GM23338 (cell line): Measurements from ENCODE around the gene VPREB1. TPM values are rescaled to one million over a fixed set of nuclear protein-coding genes. Genes with fewer than 3 reads are reported as not detected.

ENCODE experiments used
- ATAC-seq: fragments of 200-7000 bp; cut with Tn5 transposase; 3 replicates; pipeline ENCODE4 v1.9.1; 2020
- DNase-seq: peaks from one replicate; pipeline ENCODE4 v3.0.0-alpha.2; 2015; ENCODE audit warnings: low spot score
- H2AFZ ChIP-seq: fragments of 200-600 bp; sonication (generic); 2 replicates; pipeline ENCODE4 v1.8.0; 2016; ENCODE audit warnings: antibody characterized with exemption, mild to moderate bottlenecking, moderate library complexity
- H3F3A ChIP-seq: fragments of 200-600 bp; sonication (generic); replicated peaks from 2 replicates; pipeline ENCODE4 v1.8.0; 2017; ENCODE audit warnings: antibody characterized with exemption, mixed run types, low read depth
- H3K27ac ChIP-seq: fragments of 200-600 bp; sonication (generic); 2 replicates; pipeline ENCODE4 v1.6.1; 2016; ENCODE audit warnings: low read depth
- H3K27me3 ChIP-seq: fragments of 200-600 bp; sonication (generic); 2 replicates; pipeline ENCODE4 v1.8.0; 2016; ENCODE audit warnings: mild to moderate bottlenecking, mixed run types, moderate library complexity; ENCODE audit not compliant: insufficient read depth
- H3K36me3 ChIP-seq: fragments of 200-600 bp; sonication (generic); 2 replicates; pipeline ENCODE4 v1.8.0; 2016; ENCODE audit warnings: mild to moderate bottlenecking; ENCODE audit not compliant: insufficient read depth
- H3K4me1 ChIP-seq: fragments of 200-600 bp; sonication (generic); 2 replicates; pipeline ENCODE4 v1.8.0; 2016; ENCODE audit warnings: mild to moderate bottlenecking, moderate library complexity; ENCODE audit not compliant: insufficient read depth
- H3K4me2 ChIP-seq: fragments of 200-600 bp; sonication (generic); 2 replicates; pipeline ENCODE4 v1.7.1; 2017; ENCODE audit warnings: mixed run types
- H3K4me3 ChIP-seq: fragments of 200-600 bp; sonication (generic); 2 replicates; pipeline ENCODE4 v1.6.1; 2016; ENCODE audit warnings: mixed run types
- H3K79me2 ChIP-seq: fragments of 200-600 bp; sonication (generic); replicated peaks from 2 replicates; pipeline ENCODE4 v1.8.0; 2017; ENCODE audit warnings: mild to moderate bottlenecking; ENCODE audit not compliant: insufficient read depth
- H3K9me2 ChIP-seq: fragments of 200-600 bp; sonication (generic); 2 replicates; pipeline ENCODE4 v1.8.0; 2017; ENCODE audit not compliant: insufficient read depth
- H4K20me1 ChIP-seq: fragments of 200-600 bp; sonication (generic); replicated peaks from 2 replicates; pipeline ENCODE4 v1.8.0; 2017; ENCODE audit warnings: mild to moderate bottlenecking; ENCODE audit not compliant: insufficient read depth
- H3K27ac Mint-ChIP-seq: 2 replicates; pipeline ENCODE4 v1.8.0; 2020; ENCODE audit warnings: inconsistent platforms, mild to moderate bottlenecking, moderate library complexity, mixed read lengths
- H3K27me3 Mint-ChIP-seq: 3 replicates; pipeline ENCODE4 v1.8.0; 2022; ENCODE audit warnings: low read depth, mild to moderate bottlenecking, moderate library complexity, mixed read lengths, inconsistent platforms; ENCODE audit not compliant: insufficient read depth, poor library complexity
- H3K36me3 Mint-ChIP-seq: 3 replicates; pipeline ENCODE4 v1.8.0; 2021; ENCODE audit warnings: low read depth, mild to moderate bottlenecking, inconsistent platforms, moderate library complexity, mixed read lengths
- H3K4me1 Mint-ChIP-seq: 3 replicates; pipeline ENCODE4 v1.8.0; 2020; ENCODE audit warnings: mild to moderate bottlenecking, inconsistent platforms, mixed read lengths
- H3K4me3 Mint-ChIP-seq: 3 replicates; pipeline ENCODE4 v1.8.0; 2021; ENCODE audit warnings: moderate library complexity, mild to moderate bottlenecking, inconsistent platforms, mixed read lengths
- H3K9me3 Mint-ChIP-seq: 3 replicates; pipeline ENCODE4 v1.8.0; 2020; ENCODE audit warnings: moderate library complexity, mild to moderate bottlenecking, inconsistent platforms, mixed read lengths
- CREB1 ChIP-seq: fragments of 250-450 bp; sonication (Bioruptor Pico); IDR thresholded peaks from 2 replicates; pipeline ENCODE4 v1.5.0; 2020; ENCODE audit warnings: low read depth, mild to moderate bottlenecking, moderate library complexity
- EZH2 ChIP-seq: fragments of 200-600 bp; sonication (generic); IDR thresholded peaks from one replicate; pipeline ENCODE4 v1.8.0; 2017; ENCODE audit warnings: antibody characterized with exemption, mild to moderate bottlenecking, low read depth; ENCODE audit not compliant: unreplicated experiment
- EZH2phosphoT487 ChIP-seq: fragments of 200-600 bp; sonication (generic); IDR thresholded peaks from one replicate; pipeline ENCODE4 v1.8.1; 2018; ENCODE audit warnings: antibody characterized with exemption; ENCODE audit not compliant: unreplicated experiment
- JUNB ChIP-seq: IDR thresholded peaks from one replicate; pipeline ENCODE4 v1.6.1; 2016; ENCODE audit warnings: antibody characterized with exemption; ENCODE audit not compliant: unreplicated experiment
- POLR2AphosphoS5 ChIP-seq: IDR thresholded peaks from 2 replicates; pipeline ENCODE4 v1.6.1; 2016; ENCODE audit warnings: antibody characterized with exemption, low read depth
- REST ChIP-seq: IDR thresholded peaks from one replicate; pipeline ENCODE4 v1.6.1; 2018; ENCODE audit warnings: antibody characterized with exemption; ENCODE audit not compliant: unreplicated experiment
- ZNF114 ChIP-seq: fragments of 250-450 bp; sonication (Bioruptor Pico); IDR thresholded peaks from 2 replicates; pipeline ENCODE4 v1.5.0; 2020; ENCODE audit warnings: mild to moderate bottlenecking, moderate library complexity
- ZNF331 ChIP-seq: fragments of 250-450 bp; sonication (Bioruptor Pico); IDR thresholded peaks from 2 replicates; pipeline ENCODE4 v1.5.0; 2020; ENCODE audit warnings: low read depth, mild to moderate bottlenecking, moderate library complexity
- ZNF462 ChIP-seq: fragments of 250-450 bp; sonication (Bioruptor Pico); IDR thresholded peaks from 2 replicates; pipeline ENCODE4 v1.5.0; 2020; ENCODE audit warnings: mild to moderate bottlenecking, moderate library complexity
- polyA plus RNA-seq: library from polyadenylated mRNA; unstranded; fragments of >200 nt; fragmentation: Nextera tagmentation; extraction: Ambion mirVana; gene quantifications from 2 replicates; pipeline ENCODE4 v1.2.1, GENCODE V29; 2016
- total RNA-seq: library from RNA; depleted of rRNA; stranded (reverse); fragments of >200 nt; shearing (Covaris generic); gene quantifications from 2 replicates; pipeline ENCODE4 v1.2.3, GENCODE V29; 2014

The VPREB1 gene
- total and polyA plus RNA-seq, 2 experiments from 2014 or later, result not detected

- TF ChIP-seq REST, result no peak
These were observed 16.2 kb upstream of the VPREB1 start (continued) for GRCh38 chr22:22228421-22228820.

DNA sequence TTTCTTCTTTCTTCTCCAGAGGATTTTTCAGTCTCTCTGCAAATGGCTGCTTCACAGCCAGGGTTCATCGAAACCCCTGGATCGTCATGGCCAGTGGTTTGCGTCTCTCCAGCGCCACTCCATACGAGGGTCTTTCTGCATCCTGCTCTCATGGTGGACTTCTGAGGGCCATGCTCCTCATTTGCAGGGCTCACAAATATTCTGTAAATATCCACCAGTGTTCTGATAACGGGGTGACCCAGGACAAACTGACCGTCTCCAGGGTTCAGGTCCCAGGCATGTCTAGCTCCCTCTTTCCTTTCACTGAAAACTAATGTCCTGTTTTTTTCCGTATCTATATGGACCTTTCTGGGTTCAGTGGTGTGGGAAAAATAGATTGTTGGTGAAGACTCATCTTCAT lies 15.7 kb upstream of the VPREB1 start:
- H3K27me3 Mint-ChIP-seq, result peaks cover 97% of the 10 kb centered on the region
- no peaks in the 10 kb centered on the region; the same call in 2 of the 3 replicates for H3K9me3 Mint-ChIP-seq
- Histone ChIP-seq H3K4me1 (no peaks in the 10 kb centered on the region), H3K9me2 (no peaks in the 10 kb centered on the region), H3K36me3 (no peaks in the 10 kb centered on the region), H3K27me3 (peaks cover 100% of the 10 kb centered on the region), H3K4me2 (no peak overlapping the region), H3K4me3 (no peak overlapping the region), H4K20me1 (peaks cover 8% of the 10 kb centered on the region), H3F3A (no peaks in the 10 kb centered on the region), H3K79me2 (no peaks in the 10 kb centered on the region), H3K27ac (no peak overlapping the region), H2AFZ (no peak overlapping the region)
- H3K4me3 Mint-ChIP-seq, result no peak overlapping the region
- no peak for DNase-seq
- TF ChIP-seq ZNF462 (CRISPR knock-in tag) (no peak), CREB1 (CRISPR knock-in tag) (no peak), EZH2 (no peak), POLR2AphosphoS5 (no peak), EZH2phosphoT487 (no peak), JUNB (no peak), ZNF331 (CRISPR knock-in tag) (no peak), ZNF114 (no peak)
- no peak overlapping the region for H3K27ac Mint-ChIP-seq
- H3K4me1 Mint-ChIP-seq, result no peaks in the 10 kb centered on the region
- no peak for ATAC-seq
- H3K36me3 Mint-ChIP-seq, result no peaks in the 10 kb centered on the region
